Liver (tissue), 9 donors: ENCODE measurements around the gene SORL1. TPM values are rescaled to one million over a fixed set of nuclear protein-coding genes. Genes with fewer than 3 reads are reported as not detected.

Experiments used
- DNase-seq: peaks from one replicate; pipeline ENCODE4 v3.0.0-alpha.2; 2017; ENCODE audit warnings: low spot score
- H3K27ac ChIP-seq, 2 donors: one replicate each; pipeline ENCODE4 v1.7.0; 2013; ENCODE audit warnings: inconsistent platforms in 2 of 2, low read length in 2 of 2, control low read depth in 1 of 2, low read depth in 1 of 2, mild to moderate bottlenecking in 1 of 2
- H3K27me3 ChIP-seq, 4 donors: one replicate each; pipeline versions ENCODE4 v1.6.1 to v1.7.0; 2013; ENCODE audit warnings: low read length in 3 of 4, inconsistent platforms in 1 of 4, mild to moderate bottlenecking in 1 of 4, moderate library complexity in 1 of 4; ENCODE audit not compliant: control insufficient read depth in 4 of 4, insufficient read depth in 4 of 4
- H3K36me3 ChIP-seq, 4 donors: one replicate each; pipeline versions ENCODE4 v1.6.1 to v1.7.0; 2013; ENCODE audit warnings: low read length in 3 of 4, mild to moderate bottlenecking in 3 of 4, low read depth in 1 of 4, moderate library complexity in 1 of 4; ENCODE audit not compliant: control insufficient read depth in 4 of 4, insufficient read depth in 3 of 4
- H3K4me1 ChIP-seq, 4 donors: one replicate each; pipeline versions ENCODE4 v1.6.1 to v1.7.0; 2013; ENCODE audit warnings: low read length in 3 of 4, mild to moderate bottlenecking in 3 of 4, moderate library complexity in 1 of 4; ENCODE audit not compliant: control insufficient read depth in 4 of 4, insufficient read depth in 4 of 4
- H3K4me3 ChIP-seq, 3 donors: one replicate each; pipeline versions ENCODE4 v1.6.1 to v1.7.0; 2013; ENCODE audit warnings: low read length in 3 of 3, control low read depth in 1 of 3, low read depth in 1 of 3, mild to moderate bottlenecking in 1 of 3
- H3K9ac ChIP-seq, 2 donors: one replicate each; pipeline ENCODE4 v1.7.0; 2013; ENCODE audit warnings: low read length in 2 of 2, mild to moderate bottlenecking in 2 of 2, moderate library complexity in 2 of 2, control low read depth in 1 of 2, low read depth in 1 of 2
- H3K9me3 ChIP-seq, 4 donors: one replicate each; pipeline versions ENCODE4 v1.6.1 to v1.7.0; 2013; ENCODE audit warnings: low read length in 3 of 4; ENCODE audit not compliant: control insufficient read depth in 4 of 4
- ATF3 ChIP-seq: IDR thresholded peaks from 2 replicates; pipeline ENCODE4 v1.6.1; 2016; ENCODE audit warnings: antibody characterized with exemption
- CTCF ChIP-seq: fragments of 150-350 bp; IDR thresholded peaks from 2 replicates; pipeline ENCODE4 v1.5.1; 2017; ENCODE audit warnings: improper control_type of control experiment, low read depth, low read length; ENCODE audit not compliant: missing input control
- EGR1 ChIP-seq, 2 donors: IDR thresholded peaks; 2 replicates each; pipeline ENCODE4 v1.6.1; 2016 to 2018; ENCODE audit warnings: antibody characterized with exemption in 2 of 2, low read depth in 2 of 2
- FOXA1 ChIP-seq: IDR thresholded peaks from 2 replicates; pipeline ENCODE4 v1.6.1; 2016; ENCODE audit warnings: antibody characterized with exemption
- HNF4A ChIP-seq, 2 donors: conservative IDR thresholded peaks; 2 replicates each; pipeline ENCODE4 v1.6.1; 2016; ENCODE audit warnings: antibody characterized with exemption in 2 of 2, mild to moderate bottlenecking in 2 of 2
- HNF4G ChIP-seq: IDR thresholded peaks from 2 replicates; pipeline ENCODE4 v1.6.1; 2016; ENCODE audit warnings: antibody characterized with exemption
- NR2F2 ChIP-seq: IDR thresholded peaks from 2 replicates; pipeline ENCODE4 v1.6.1; 2016; ENCODE audit warnings: antibody characterized with exemption
- RAD21 ChIP-seq, 2 donors: IDR thresholded peaks; 2 replicates each; pipeline ENCODE4 v1.6.1; 2016; ENCODE audit warnings: antibody characterized with exemption in 2 of 2, mild to moderate bottlenecking in 2 of 2
- REST ChIP-seq: IDR thresholded peaks from 2 replicates; pipeline ENCODE4 v1.6.1; 2016; ENCODE audit warnings: antibody characterized with exemption, mild to moderate bottlenecking
- RXRA ChIP-seq, 2 donors: IDR thresholded peaks; 2 replicates each; pipeline ENCODE4 v1.6.1; 2017 to 2018; ENCODE audit warnings: antibody characterized with exemption in 2 of 2, mild to moderate bottlenecking in 1 of 2
- TAF1 ChIP-seq: conservative IDR thresholded peaks from 2 replicates; pipeline ENCODE4 v1.6.1; 2016; ENCODE audit warnings: antibody characterized with exemption, mild to moderate bottlenecking
- YY1 ChIP-seq: IDR thresholded peaks from 2 replicates; pipeline ENCODE4 v1.6.1; 2016; ENCODE audit warnings: antibody characterized with exemption, mild to moderate bottlenecking
- WGBS: extraction: QIAGEN DNeasy Blood & Tissue Kit; methylation state at CpG from one replicate; pipeline ENCODE4 v1.1.7; 2013; 5-methylcytosine and 5-hydroxymethylcytosine counted together
- polyA plus RNA-seq, 2 donors: library from polyadenylated mRNA; stranded (reverse) in 1 of 2; unstranded in 1 of 2; fragments of 200-250 nt in 1 of 2; fragments of >200 nt in 1 of 2; fragmentation: Nextera tagmentation in 1 of 2; extraction: Ambion mirVana in 1 of 2; gene quantifications; one replicate each; pipeline versions ENCODE4 v1.2.1 to v1.2.3, GENCODE V29; 2013 to 2015
- total RNA-seq, 2 donors: library from RNA; depleted of rRNA; stranded (reverse); fragments of >200 nt; gene quantifications; one replicate each; pipeline ENCODE4 v1.2.3, GENCODE V29; 2014
- donor health status: healthy.
- donor health status: healthy.
- donor health status: healthy.
- donor health status: healthy.
- donor health status: healthy.

The SORL1 gene
- total and polyA plus RNA-seq, 4 donors = 14.6 to 124 (median 25.4) TPM

GRCh38 chr11:121561240-121561639 is 109.1 kb downstream of the SORL1 start:
- Histone ChIP-seq H3K27me3 (no peaks in the 10 kb centered on the region), H3K36me3 (peaks cover 4 to 33% (median 13%) of the 10 kb centered on the region in 4 donors), H3K9ac (peak overlapping the region in 1 of 2 donors; percentile 49), H3K27ac (peak overlapping the region; percentile 87 to 98), H3K9me3 (no peaks in the 10 kb centered on the region), H3K4me3 (no peak overlapping the region), H3K4me1 (peaks cover 5 to 52% (median 15%) of the 10 kb centered on the region in 4 donors)
- no peak for TF ChIP-seq REST
- TF ChIP-seq RAD21 (IDR thresholded peaks at IDR 0.05) = no peak
- no peak for TF ChIP-seq NR2F2
- no peak for TF ChIP-seq HNF4G
- no peak for TF ChIP-seq TAF1
- no peak for TF ChIP-seq FOXA1
- 84% methylated on average over 5 of the region's 5 CpGs for WGBS
- DNase-seq = no peak

- H3K27me3 ChIP-seq = no peaks in the 10 kb centered on the region
- peak overlapping the region in 1 of 2 donors; percentile 76 for H3K9ac ChIP-seq
- TF ChIP-seq YY1 = no peak
- TF ChIP-seq RAD21 (IDR thresholded peaks at IDR 0.05) = no peak
- TF ChIP-seq REST = no peak
- no peak for TF ChIP-seq EGR1 (IDR thresholded peaks at IDR 0.05; ENCODE audit: low read depth in 2 of 2)
- TF ChIP-seq ATF3 = no peak
- TF ChIP-seq CTCF = no peak
- TF ChIP-seq RXRA (IDR thresholded peaks at IDR 0.05) = peak in 1 of 2 donors; percentile 23
- TF ChIP-seq HNF4A (conservative IDR thresholded peaks at IDR 0.05) = peak in 1 of 2 donors; percentile 12
- peaks cover 8 to 52% (median 17%) of the 10 kb centered on the region in 4 donors for H3K4me1 ChIP-seq
- WGBS = 40% methylated on average over 5 of the region's 5 CpGs
- H3K9me3 ChIP-seq = no peaks in the 10 kb centered on the region
- no peak overlapping the region for H3K4me3 ChIP-seq
- no peak for DNase-seq
- H3K27ac ChIP-seq = peak overlapping the region; percentile 87 to 98
- peaks cover 4 to 31% (median 13%) of the 10 kb centered on the region in 4 donors for H3K36me3 ChIP-seq
These were observed 109.6 kb downstream of the SORL1 start for GRCh38 chr11:121561716-121562115.
